ENCODE data around the gene SUGP2. TPM values are rescaled to one million over a fixed set of nuclear protein-coding genes. Genes with fewer than 3 reads are reported as not detected.

SUGP2 gene
- total RNA-seq: 18.3 and 18.8 TPM in 2 replicates

GRCh38 chr19:19033426-19034203 lies at the start of gene SUGP2, which contains the start of gene ARMC6:
Gene SUGP2, minus strand, starts transcription at chr19:19033517. Its CDS starts 2,446 bp downstream, at chr19:19031071.
Gene ARMC6, plus strand, starts transcription at chr19:19033603. Its CDS starts 607 bp downstream, at chr19:19034210.

GRCh38 chr19:19063183-19064097 lies 30.1 kb upstream of the SUGP2 start, which contains the start of gene SLC25A42:
Gene SLC25A42, plus strand, starts transcription at chr19:19063994. Its CDS starts 32,131 bp downstream, at chr19:19096125.

Other genes with a start within 250 kb of the SUGP2 start
- gene COMP, start 242.2 kb downstream of the SUGP2 start, total RNA-seq: not detected in 2 replicates
- gene UPF1, start 201.6 kb downstream of the SUGP2 start, total RNA-seq: 42.9 and 49.8 TPM in 2 replicates
- 0.53 and 1.2 TPM in 2 replicates for gene CERS1, start 137.4 kb downstream of the SUGP2 start, total RNA-seq
- gene COPE, start 114.1 kb downstream of the SUGP2 start, total RNA-seq: 381 and 398 TPM in 2 replicates
- gene DDX49, start 113.8 kb downstream of the SUGP2 start, total RNA-seq: 63.4 and 77.3 TPM in 2 replicates
- 101 and 107 TPM in 2 replicates for gene HOMER3, start 92.3 kb downstream of the SUGP2 start, total RNA-seq
- gene ARMC6, start 86 bp upstream of the SUGP2 start, total RNA-seq: 64.5 and 69.2 TPM in 2 replicates
- 2.5 and 2.9 TPM in 2 replicates for gene SLC25A42, start 30.5 kb upstream of the SUGP2 start, total RNA-seq
- 17.1 and 19.0 TPM in 2 replicates for gene TMEM161A, start 105.0 kb upstream of the SUGP2 start, total RNA-seq
- gene MEF2B, start 136.7 kb upstream of the SUGP2 start, total RNA-seq: 0.07 and 0.10 TPM in 2 replicates
- gene BORCS8, start 158.6 kb upstream of the SUGP2 start, total RNA-seq: 21.4 and 24.0 TPM in 2 replicates
- gene RFXANK, start 158.7 kb upstream of the SUGP2 start, total RNA-seq: 63.0 and 86.1 TPM in 2 replicates
- 21.2 and 23.7 TPM in 2 replicates for gene NR2C2AP, start 169.9 kb upstream of the SUGP2 start, total RNA-seq
- 0.07 TPM in 1 of 2 replicates, not detected in the other for gene NCAN, start 178.4 kb upstream of the SUGP2 start, total RNA-seq
- gene TM6SF2, start 239.8 kb upstream of the SUGP2 start, total RNA-seq: not detected in 2 replicates